Measurements from ENCODE around the gene KIAA1958. TPM values are rescaled to one million over a fixed set of nuclear protein-coding genes. Genes with fewer than 3 reads are reported as not detected.

KIAA1958 gene
- 14.1 TPM for polyA plus RNA-seq (2012; ENCODE audit: insufficient read depth, insufficient read length)

DNA sequence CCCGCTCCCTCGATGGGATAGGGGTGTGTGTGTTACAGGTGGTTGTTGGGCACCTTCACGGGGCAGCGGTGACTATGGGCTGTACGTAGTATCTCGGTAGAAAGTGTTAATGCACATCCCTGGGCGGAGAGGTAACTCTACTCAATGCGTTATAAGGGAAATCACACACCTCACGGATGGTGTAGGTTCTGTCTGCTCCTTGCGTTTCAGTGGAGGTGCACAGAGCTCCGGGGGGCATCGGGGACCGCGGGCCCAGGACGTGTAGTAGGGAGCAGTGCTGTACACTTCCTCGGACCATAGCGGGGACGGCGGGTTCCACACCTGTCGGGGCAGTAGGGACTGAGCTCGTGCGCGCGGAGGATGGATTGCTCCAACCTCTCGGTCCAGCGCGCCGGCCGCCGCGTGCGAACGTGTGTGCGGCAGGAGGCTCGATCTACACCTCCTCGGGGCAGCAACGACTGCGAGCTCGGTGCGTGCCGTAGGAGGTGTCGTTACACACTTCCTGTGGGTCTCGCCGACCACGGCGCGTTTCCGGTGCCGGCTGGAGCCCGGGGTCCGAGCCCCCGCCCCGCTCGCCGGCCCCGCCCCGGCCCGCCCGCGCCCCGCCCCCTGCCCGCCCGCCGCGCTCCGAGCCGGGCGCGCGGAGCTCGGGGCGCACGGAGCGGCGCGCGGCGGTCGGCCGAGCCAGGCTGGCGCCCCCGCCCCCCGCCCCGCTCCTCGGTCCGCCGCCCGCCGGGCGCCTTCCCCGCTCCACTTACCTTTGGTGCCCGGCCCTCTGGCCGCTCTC is at the start of gene KIAA1958:
Gene KIAA1958 (plus strand): TSS at position 607 of the 787 bp plus-strand sequence. CDS start 87,254 bp downstream, outside the sequence.
- H3K4me3 ChIP-seq (ENCODE audit: low read length), result peak within 1 kb of the TSS; percentile 75
- DNase-seq (ENCODE audit: low read depth, low spot score), result peak; percentile 80

GRCh38 chr9:112437406-112437805 is 49.2 kb upstream of the KIAA1958 start:
- no peak overlapping the region for H3K4me3 ChIP-seq (ENCODE audit: low read length)
- peak; percentile 32 for DNase-seq (ENCODE audit: low read depth, low spot score)

DNA sequence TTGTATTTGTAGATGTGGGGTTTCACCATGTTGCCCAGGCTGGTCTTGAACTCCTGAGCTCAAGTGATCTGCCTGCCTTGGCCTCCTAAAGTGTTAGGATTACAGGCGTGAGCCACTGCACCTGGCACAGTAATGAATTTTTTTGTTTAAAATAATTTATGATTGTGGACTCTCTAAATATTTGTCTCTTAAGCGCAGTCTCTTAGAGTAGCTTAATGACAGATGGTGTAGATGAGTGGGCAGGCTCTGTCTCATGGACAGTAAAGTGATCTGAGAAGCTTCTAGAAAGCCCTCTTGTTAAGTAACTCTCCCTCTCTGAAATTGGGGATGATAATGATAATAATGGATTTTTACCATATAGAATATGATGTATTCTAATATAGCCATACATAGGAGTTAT is 47.5 kb upstream of the KIAA1958 start:
- H3K4me3 ChIP-seq (ENCODE audit: low read length), result no peak overlapping the region
- DNase-seq (ENCODE audit: low read depth, low spot score), result no peak

DNA sequence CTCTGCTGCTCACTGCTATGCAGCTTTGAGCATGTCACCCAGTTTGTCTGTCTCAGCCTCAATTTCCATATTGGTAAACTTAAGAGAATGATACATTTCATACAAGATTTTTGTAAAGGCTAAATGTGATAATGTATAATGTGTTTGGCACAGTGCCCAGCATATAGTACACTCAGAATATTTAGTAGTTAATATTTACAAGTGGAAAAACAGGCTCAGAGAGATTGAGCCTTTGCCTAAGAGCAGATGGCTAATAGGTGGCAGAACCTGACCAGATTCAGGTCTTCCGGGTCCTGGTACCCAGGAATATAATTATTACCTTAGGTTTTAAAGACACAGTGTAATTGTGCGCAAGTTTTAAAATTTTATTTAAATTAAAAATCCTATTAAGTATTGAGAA is 46.8 kb upstream of the KIAA1958 start:
- H3K4me3 ChIP-seq (ENCODE audit: low read length), result no peak overlapping the region
- no peak for DNase-seq (ENCODE audit: low read depth, low spot score)

DNA sequence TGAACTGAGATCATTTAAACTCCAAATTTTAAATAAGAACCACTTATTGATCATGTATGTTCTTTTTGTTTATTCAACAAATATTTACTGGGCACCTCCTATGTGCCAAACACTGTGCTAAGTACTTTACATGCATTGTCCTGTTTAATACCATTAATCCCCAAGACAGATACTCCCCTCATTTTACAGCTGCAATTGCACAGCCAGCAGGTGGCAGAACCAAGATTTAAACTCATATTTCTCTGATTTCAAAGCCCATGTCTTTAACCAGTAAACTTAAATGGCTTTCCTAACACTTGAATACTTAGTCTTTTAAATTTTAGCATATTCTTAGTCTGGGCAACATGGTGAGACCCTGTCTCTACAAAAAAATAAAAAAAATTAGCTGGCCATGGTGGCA is 43.4 kb upstream of the KIAA1958 start:
- DNase-seq (ENCODE audit: low read depth, low spot score), result peak; percentile 32
- no peak overlapping the region for H3K4me3 ChIP-seq (ENCODE audit: low read length)

DNA sequence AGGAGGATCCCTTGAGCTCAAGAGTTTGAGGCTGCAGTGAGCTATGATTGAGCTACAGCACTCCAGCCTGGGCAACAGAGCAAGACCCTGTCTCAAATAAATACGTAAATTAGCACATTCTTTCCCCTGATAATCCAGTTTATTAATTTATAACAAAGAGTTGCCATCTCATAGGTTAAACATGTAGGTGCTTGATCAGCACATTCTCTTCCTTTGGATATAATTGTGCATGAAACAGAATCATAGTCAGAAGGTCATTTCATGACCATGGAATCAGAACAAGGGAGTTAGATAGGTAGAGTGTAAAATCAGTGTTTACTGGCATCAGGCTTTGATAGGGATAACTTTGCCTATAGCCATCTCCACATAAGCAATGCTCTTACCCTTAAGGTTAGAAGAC is 43.0 kb upstream of the KIAA1958 start:
- no peak for DNase-seq (ENCODE audit: low read depth, low spot score)
- H3K4me3 ChIP-seq (ENCODE audit: low read length), result no peak overlapping the region

DNA sequence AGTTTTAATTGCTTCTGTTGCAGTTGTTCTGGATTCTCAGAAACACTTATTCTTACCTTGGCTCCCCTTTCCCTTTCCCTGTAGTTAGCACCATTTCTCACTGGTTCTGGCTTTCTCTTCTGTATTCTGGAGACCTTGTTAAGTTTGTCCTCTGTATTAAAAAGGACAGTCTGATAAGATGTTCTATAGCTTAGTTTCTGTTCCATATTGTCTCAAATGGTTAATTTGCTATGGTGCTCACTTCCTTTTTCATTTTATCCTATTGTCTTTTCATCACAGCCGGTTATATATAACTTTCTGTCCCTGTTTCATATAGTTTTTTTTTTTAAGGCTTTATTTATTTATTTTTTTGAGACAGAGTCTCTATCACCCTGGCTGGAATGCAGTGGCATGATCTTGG is 41.4 kb upstream of the KIAA1958 start:
- no peak overlapping the region for H3K4me3 ChIP-seq (ENCODE audit: low read length)
- no peak for DNase-seq (ENCODE audit: low read depth, low spot score)

DNA sequence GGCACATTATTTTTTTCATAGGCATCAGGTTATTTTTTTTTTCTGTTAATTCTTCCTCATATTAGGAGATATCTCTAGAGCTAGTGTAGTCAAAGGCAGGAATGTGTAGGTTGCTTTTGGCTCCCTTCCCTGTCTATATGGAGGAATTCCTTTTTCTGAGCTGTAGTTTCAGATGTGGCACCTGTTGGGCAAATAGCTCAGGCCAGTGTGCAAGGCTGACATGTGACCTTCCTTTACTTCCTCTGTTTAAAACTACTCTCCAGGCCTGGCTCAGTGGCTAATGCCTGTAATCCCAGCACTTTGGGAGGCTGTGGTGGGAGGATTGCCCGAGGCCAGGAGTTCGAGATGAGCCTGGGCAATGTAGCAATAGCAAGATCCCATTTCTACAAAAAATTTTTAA is 40.5 kb upstream of the KIAA1958 start:
- no peak for DNase-seq (ENCODE audit: low read depth, low spot score)

DNA sequence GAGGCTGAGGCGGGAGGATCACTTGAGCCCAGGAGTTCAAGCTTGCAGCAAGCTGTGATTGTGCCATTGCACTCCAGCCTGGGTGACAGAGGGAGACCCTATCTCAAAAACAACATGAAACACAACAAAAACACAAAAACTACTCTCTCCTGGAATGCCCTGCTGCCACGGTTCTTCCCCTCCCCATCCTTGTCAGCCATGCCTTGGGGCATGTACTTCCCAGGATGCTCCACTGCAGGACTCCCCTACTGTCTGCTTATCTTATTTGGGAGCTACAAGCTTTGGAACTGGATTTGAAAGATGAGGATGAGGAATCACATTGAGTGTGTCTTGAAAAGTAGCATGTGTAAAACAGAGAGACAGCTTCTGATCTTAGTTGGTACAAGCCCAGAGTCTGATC is 40.1 kb upstream of the KIAA1958 start:
- no peak for DNase-seq (ENCODE audit: low read depth, low spot score)
- H3K4me3 ChIP-seq (ENCODE audit: low read length), result no peak overlapping the region

More for the DNA sequence above, 40.5 kb upstream of the KIAA1958 start:
- H3K4me3 ChIP-seq (ENCODE audit: low read length), result no peak overlapping the region

GRCh38 chr9:112447283-112447761 is 39.3 kb upstream of the KIAA1958 start:
- no peak overlapping the region for H3K4me3 ChIP-seq (ENCODE audit: low read length)
- DNase-seq (ENCODE audit: low read depth, low spot score), result no peak

DNA sequence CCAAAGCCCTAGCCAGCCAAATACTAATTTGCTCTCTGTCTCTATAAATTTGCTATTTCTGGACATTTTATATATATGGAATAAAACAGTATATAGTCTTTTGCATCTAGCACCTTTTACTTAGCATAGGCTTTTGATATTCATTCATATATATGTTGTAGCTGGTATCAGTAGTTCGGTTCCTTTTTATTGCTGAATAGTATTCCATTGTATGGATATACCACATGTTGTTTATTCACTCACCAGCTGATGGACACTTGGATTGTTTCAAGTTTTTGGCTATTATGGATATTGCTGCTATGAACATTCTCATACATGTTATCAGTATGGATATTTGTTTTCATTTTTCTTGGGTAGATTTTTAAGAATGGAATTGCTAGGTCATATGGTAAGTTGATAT is 23.8 kb upstream of the KIAA1958 start:
- no peak for DNase-seq (ENCODE audit: low read depth, low spot score)
- no peak overlapping the region for H3K4me3 ChIP-seq (ENCODE audit: low read length)

DNA sequence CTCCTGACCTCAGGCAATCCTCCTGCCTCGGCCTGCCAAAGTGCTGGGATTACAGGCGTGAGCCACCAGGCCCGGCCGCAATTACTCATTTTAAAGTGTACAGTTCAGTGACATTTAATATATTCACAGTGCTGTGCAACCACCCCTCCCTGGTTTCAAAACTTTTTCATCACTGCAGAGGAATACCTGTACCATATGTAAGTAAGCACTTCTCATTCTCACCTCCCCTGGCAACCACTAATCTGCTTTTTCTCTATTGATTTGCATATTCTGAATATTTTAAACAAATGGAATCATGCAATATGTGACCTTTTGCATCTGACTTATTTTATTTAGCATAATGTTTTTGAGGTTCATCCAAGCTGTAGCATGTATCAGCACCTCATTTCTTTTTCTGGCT is 21.3 kb upstream of the KIAA1958 start:
- no peak for DNase-seq (ENCODE audit: low read depth, low spot score)
- no peak overlapping the region for H3K4me3 ChIP-seq (ENCODE audit: low read length)

DNA sequence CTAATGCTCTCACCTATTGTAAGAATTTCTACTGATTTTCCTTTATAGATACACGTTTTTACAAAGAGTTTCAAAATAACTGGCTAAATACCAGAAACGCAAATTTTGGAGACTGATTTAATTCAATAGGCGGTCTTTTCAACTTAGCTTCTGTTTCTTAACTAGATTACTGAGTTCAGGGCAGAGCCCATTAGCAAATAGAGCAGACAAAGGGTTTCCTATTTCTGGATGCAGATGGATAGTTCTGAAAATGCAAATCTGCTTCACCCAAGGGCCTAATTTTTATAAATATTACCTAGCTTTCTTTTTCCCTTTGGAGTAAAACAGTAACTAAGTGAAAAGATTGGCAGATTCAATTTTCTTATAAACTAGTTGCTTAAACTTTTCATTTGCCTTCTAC is 13.6 kb upstream of the KIAA1958 start:
- H3K4me3 ChIP-seq (ENCODE audit: low read length), result no peak overlapping the region
- no peak for DNase-seq (ENCODE audit: low read depth, low spot score)

DNA sequence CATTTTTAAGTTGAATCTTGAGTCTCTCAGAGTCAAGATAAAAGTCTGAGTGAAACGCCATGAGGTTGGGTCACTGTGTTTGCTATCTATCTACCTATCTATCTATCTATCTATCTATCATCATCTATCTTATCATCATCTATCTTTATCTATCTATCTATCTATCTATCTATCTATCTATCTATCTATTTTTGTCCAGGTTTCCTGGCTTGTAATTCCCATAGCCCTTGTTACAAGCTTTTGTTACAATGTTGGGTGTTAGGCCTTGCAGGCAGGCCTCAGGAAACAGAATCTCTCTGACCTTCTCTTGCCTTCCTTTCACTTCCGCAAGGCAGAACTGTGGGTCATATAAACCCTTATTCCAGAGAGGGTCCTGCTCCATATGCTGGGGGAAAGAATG is 12.6 kb upstream of the KIAA1958 start:
- no peak for DNase-seq (ENCODE audit: low read depth, low spot score)

GRCh38 chr9:112475318-112475717 is 11.3 kb upstream of the KIAA1958 start:
- no peak overlapping the region for H3K4me3 ChIP-seq (ENCODE audit: low read length)
- no peak for DNase-seq (ENCODE audit: low read depth, low spot score)

More for the DNA sequence above, 12.6 kb upstream of the KIAA1958 start:
- no peak overlapping the region for H3K4me3 ChIP-seq (ENCODE audit: low read length)

DNA sequence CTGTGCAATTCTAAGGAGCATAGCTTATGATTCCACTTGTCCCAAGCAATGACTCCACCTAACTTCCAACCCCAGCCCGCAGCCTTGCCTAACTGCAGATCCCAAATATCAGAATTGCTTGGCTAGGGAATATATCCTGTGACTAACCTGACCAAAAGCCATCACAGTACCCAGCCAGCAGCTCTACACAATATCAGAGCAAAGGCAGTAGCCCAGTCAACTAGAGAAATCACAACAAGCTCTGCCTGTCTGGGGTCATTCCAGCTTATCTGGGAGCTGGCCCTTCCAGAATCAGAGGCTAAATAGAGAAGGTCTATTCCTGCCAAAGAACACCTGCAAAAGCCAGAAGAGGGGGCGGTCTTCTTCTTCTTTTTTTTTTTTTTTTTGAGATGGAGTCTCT is 9.3 kb upstream of the KIAA1958 start:
- no peak overlapping the region for H3K4me3 ChIP-seq (ENCODE audit: low read length)
- no peak for DNase-seq (ENCODE audit: low read depth, low spot score)

GRCh38 chr9:112479221-112479620 is 7.4 kb upstream of the KIAA1958 start:
- no peak for DNase-seq (ENCODE audit: low read depth, low spot score)
- no peak overlapping the region for H3K4me3 ChIP-seq (ENCODE audit: low read length)

GRCh38 chr9:112484607-112485006 is 2.0 kb upstream of the KIAA1958 start:
- no peak overlapping the region for H3K4me3 ChIP-seq (ENCODE audit: low read length)
- DNase-seq (ENCODE audit: low read depth, low spot score), result no peak

- DNase-seq (ENCODE audit: low read depth, low spot score), result no peak
- peak overlapping the region; percentile 75 for H3K4me3 ChIP-seq (ENCODE audit: low read length)
Measured at GRCh38 chr9:112485574-112485973, 1.1 kb upstream of the KIAA1958 start.

DNA sequence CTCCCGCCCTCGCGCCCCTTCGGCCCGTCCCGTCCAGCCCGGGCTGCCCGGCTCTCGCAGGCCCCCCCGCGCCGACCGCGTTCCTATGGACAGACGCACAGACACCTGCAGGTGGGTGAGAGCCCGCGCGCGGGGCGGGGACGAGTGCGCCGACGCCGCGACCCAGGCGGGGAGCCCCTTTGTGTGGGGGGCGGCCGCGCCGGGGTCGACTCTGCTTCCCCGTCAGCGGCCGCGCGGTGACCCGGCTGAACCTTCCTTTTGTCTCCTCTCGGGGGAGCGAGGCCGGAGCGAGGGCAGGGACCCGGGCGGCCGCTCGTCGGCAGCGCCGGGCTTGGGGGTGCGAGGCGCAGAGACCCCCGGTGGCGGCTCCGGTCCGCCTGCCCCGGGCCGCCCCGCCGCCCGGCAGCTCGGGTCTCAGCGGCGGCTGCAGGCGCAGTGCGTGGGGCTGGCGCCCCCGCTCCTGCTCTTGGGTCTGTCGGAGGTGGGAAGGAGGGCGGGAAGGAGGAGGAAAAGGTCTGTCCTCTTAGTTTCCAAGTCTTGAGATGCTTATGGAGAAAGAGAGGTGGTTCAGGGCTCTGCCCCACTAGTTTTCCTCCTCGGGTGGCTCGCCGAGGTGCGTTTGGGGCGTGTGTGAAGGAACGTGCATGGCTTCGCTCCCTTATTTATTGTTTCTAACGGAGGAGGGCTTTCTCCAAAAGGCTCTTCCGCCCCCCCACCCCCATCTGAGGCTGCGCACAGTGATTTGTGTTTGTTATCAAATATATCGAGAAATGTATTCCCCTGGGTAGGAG is 576 bp downstream of the KIAA1958 start:
- peak; percentile 62 for DNase-seq (ENCODE audit: low read depth, low spot score)
- peak overlapping the region; percentile 67 for H3K4me3 ChIP-seq (ENCODE audit: low read length)

Data from Jurkat, Clone E6-1 (cell line).